CD4-positive, alpha-beta T cell treated with Interleukin-6 at 100 ng/mL for 8 hours (primary cell): ENCODE measurements around the gene TDP2.
"Not testable (repeated sequence)": the region's sequence is repeated elsewhere in the genome, so short reads cannot be mapped to it uniquely, and the experiment has no call there.

Experiments used
- DNase-seq: peaks from one replicate; pipeline ENCODE4 v3.0.0-alpha.2; 2020; ENCODE audit warnings: mixed read lengths, low spot score

TDP2 gene

GRCh38 chr6:24644377-24644776 lies 22.3 kb downstream of the TDP2 start:
- DNase-seq: no peak

GRCh38 chr6:24643920-24644319 lies 22.8 kb downstream of the TDP2 start:
- DNase-seq: no peak

GRCh38 chr6:24642061-24642460 lies 24.6 kb downstream of the TDP2 start:
- DNase-seq: no peak

GRCh38 chr6:24640631-24641030 lies 26.1 kb downstream of the TDP2 start:
- DNase-seq: not testable (repeated sequence)

GRCh38 chr6:24640166-24640565 lies 26.5 kb downstream of the TDP2 start:
- DNase-seq: no peak

- DNase-seq: no peak
These were observed 30.0 kb downstream of the TDP2 start for GRCh38 chr6:24636681-24637080.

GRCh38 chr6:24632573-24632972 lies 34.1 kb downstream of the TDP2 start:
- no peak for DNase-seq

- no peak for DNase-seq
These were observed 35.0 kb downstream of the TDP2 start for GRCh38 chr6:24631671-24632070.

- DNase-seq: no peak
These were observed 35.7 kb downstream of the TDP2 start for GRCh38 chr6:24630856-24631505.

- no peak for DNase-seq
These were observed 44.9 kb downstream of the TDP2 start for GRCh38 chr6:24621626-24622289.

- DNase-seq: no peak
These were observed 46.1 kb downstream of the TDP2 start for GRCh38 chr6:24620637-24621036.

GRCh38 chr6:24619661-24620060 lies 47.0 kb downstream of the TDP2 start:
- no peak for DNase-seq

- no peak for DNase-seq
These were observed 52.1 kb downstream of the TDP2 start for GRCh38 chr6:24614648-24615047.

GRCh38 chr6:24614043-24614420 lies 52.7 kb downstream of the TDP2 start:
- DNase-seq: no peak

GRCh38 chr6:24613361-24614042 lies 53.2 kb downstream of the TDP2 start:
- no peak for DNase-seq

GRCh38 chr6:24610672-24611071 lies 56.0 kb downstream of the TDP2 start:
- DNase-seq: no peak

- DNase-seq: no peak
These were observed 59.2 kb downstream of the TDP2 start for GRCh38 chr6:24607310-24608105.

GRCh38 chr6:24606200-24606930 lies 60.3 kb downstream of the TDP2 start:
- no peak for DNase-seq

GRCh38 chr6:24603241-24603640 lies 63.5 kb downstream of the TDP2 start:
- DNase-seq: no peak

GRCh38 chr6:24600903-24601302 lies 65.8 kb downstream of the TDP2 start:
- DNase-seq: no peak
